Measurements from ENCODE around the gene FOS.

DNA sequence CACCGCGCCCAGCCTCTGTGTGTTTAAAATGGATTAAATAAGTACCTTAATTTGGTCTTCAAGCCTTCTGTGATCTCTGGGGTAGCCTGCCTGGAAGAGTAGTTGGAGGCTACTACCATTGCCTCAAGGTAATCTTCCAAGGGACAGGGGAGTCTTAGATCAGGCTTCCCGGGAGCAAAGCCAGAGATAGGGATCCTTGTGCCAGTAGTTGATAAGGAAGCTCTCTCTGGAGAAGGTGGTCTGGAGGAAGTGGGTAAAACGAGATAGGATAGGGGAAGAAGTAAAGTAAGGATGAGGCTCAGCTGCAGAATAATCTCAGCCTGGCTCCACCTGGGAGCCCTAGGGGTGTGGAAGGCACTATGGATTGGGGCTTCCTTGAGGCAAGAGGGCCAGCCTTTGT, 38.5 kb downstream of the FOS start:
- TF ChIP-seq JUND (IDR thresholded peaks at IDR 0.05), result no peak
- TF ChIP-seq CTCF (IDR thresholded peaks at IDR 0.05; ENCODE audit: low read depth, low read length, missing input control), result no peak
- no peak for TF ChIP-seq REST (IDR thresholded peaks at IDR 0.05)
- TF ChIP-seq TAF1 (conservative IDR thresholded peaks at IDR 0.05), result no peak
- TF ChIP-seq HNF4G (IDR thresholded peaks at IDR 0.05), result no peak
- TF ChIP-seq FOXA1 (IDR thresholded peaks at IDR 0.05), result no peak
- no peak for TF ChIP-seq EGR1 (IDR thresholded peaks at IDR 0.05; ENCODE audit: low read depth in 2 of 2)

All from liver (tissue), 3 donors.